ENCODE data around the gene PRKG1. TPM values are rescaled to one million over a fixed set of nuclear protein-coding genes. Genes with fewer than 3 reads are reported as not detected.

The PRKG1 gene
- total RNA-seq, 4 donors from 2014 or later, result 24.0 to 89.1 (median 45.7) TPM

DNA sequence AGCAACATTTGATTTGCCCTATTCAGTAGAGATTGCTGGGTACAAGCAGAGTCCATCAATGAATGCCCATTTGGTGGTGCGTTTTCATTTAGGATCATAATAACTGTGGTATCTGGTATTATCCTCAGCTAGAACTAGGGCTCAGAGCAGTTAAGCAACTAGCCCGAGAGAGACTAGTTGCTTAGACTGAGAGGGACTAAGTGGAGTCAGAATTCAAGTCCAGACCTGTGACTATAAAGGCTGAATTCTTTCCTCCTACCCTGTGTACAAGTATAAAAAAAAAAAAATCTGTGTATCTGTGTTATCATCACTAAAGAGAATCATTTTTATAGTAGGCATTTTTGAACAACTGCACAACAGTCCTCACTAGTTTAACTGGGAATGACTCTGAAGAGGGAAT is 1194.5 kb downstream of the PRKG1 start:
- Histone ChIP-seq H3K27me3 (no peaks in the 10 kb centered on the region), H3K27ac (no peak overlapping the region), H3K36me3 (no peaks in the 10 kb centered on the region), H3K4me1 (no peaks in the 10 kb centered on the region), H3K4me3 (no peak overlapping the region), H3K9me3 (no peaks in the 10 kb centered on the region)
- TF ChIP-seq POLR2A (IDR thresholded peaks at IDR 0.05), result no peak
- no peak for TF ChIP-seq CTCF (IDR thresholded peaks at IDR 0.05)
- no peak for DNase-seq

- Histone ChIP-seq H3K4me3 (no peak overlapping the region), H3K9me3 (no peaks in the 10 kb centered on the region), H3K36me3 (no peaks in the 10 kb centered on the region), H3K27me3 (no peaks in the 10 kb centered on the region), H3K4me1 (no peaks in the 10 kb centered on the region), H3K27ac (no peak overlapping the region)
- no peak for DNase-seq
- TF ChIP-seq POLR2A (IDR thresholded peaks at IDR 0.05) (no peak), CTCF (IDR thresholded peaks at IDR 0.05) (no peak)
Observed at GRCh38 chr10:52269233-52269632, 1194.9 kb downstream of the PRKG1 start.

GRCh38 chr10:52276163-52276562 is 1201.9 kb downstream of the PRKG1 start:
- Histone ChIP-seq H3K4me3 (no peak overlapping the region), H3K4me1 (no peaks in the 10 kb centered on the region), H3K27me3 (no peaks in the 10 kb centered on the region), H3K27ac (no peak overlapping the region), H3K9me3 (peaks cover 0 to 7% (median 0%) of the 10 kb centered on the region in 4 donors), H3K36me3 (no peaks in the 10 kb centered on the region)
- DNase-seq, result no peak
- TF ChIP-seq POLR2A (IDR thresholded peaks at IDR 0.05) (no peak), CTCF (IDR thresholded peaks at IDR 0.05) (no peak)

DNA sequence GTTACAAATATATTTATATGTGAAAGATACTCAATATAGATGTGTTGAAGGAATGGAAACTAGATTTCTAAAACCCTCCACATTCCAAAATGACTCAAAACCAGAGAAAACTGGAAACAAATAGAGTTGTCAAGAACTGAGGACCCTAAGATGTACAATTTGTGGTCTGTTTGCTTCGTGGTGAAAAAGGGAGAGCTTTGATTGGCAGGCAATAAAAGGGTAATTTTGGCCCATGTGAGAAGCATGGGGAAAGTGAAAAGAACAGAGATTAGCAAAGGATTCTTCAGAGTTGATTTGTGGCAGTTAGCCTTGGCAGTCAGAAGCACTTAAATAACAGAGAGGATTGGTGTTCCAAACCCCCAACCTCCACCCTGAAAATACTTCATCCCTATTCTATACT is 1202.7 kb downstream of the PRKG1 start:
- no peaks in the 10 kb centered on the region for H3K4me1 ChIP-seq
- H3K27ac ChIP-seq, result no peak overlapping the region
- H3K27me3 ChIP-seq, result no peaks in the 10 kb centered on the region
- TF ChIP-seq POLR2A (IDR thresholded peaks at IDR 0.05) (no peak), CTCF (IDR thresholded peaks at IDR 0.05) (no peak)
- DNase-seq, result no peak
- peaks cover 0 to 7% (median 0%) of the 10 kb centered on the region in 4 donors for H3K9me3 ChIP-seq
- H3K4me3 ChIP-seq, result no peak overlapping the region
- no peaks in the 10 kb centered on the region for H3K36me3 ChIP-seq

DNA sequence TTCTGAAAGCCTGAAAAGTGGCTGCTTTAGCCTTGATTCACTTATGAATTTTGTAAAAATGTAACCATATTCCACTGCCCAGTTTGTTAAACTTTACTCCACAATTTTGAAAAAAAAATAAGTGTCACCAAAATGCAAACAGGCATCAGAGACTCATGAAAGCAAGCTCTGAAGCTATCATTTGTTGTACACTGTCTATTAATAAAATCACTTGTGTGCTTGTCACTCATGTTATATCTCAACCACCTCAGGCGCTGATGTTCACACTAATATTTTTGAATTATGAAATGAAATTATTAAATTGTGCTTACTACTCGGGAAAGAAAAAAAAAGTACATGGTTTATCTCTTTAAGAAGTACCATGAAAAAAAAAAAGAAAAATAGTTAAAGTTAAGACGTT is 1205.3 kb downstream of the PRKG1 start:
- no peak for DNase-seq
- H3K27ac ChIP-seq, result no peak overlapping the region
- TF ChIP-seq POLR2A (IDR thresholded peaks at IDR 0.05), result no peak
- H3K36me3 ChIP-seq, result peaks cover 0 to 3% (median 0%) of the 10 kb centered on the region in 3 donors
- H3K4me1 ChIP-seq, result no peaks in the 10 kb centered on the region
- no peaks in the 10 kb centered on the region for H3K27me3 ChIP-seq
- peaks cover 0 to 7% (median 0%) of the 10 kb centered on the region in 4 donors for H3K9me3 ChIP-seq
- no peak overlapping the region for H3K4me3 ChIP-seq

GRCh38 chr10:52280051-52280450 is 1205.8 kb downstream of the PRKG1 start:
- no peak for DNase-seq
- Histone ChIP-seq H3K27me3 (no peaks in the 10 kb centered on the region), H3K4me1 (no peaks in the 10 kb centered on the region), H3K36me3 (peaks cover 0 to 3% (median 0%) of the 10 kb centered on the region in 3 donors), H3K27ac (no peak overlapping the region), H3K4me3 (no peak overlapping the region), H3K9me3 (peaks cover 0 to 7% (median 0%) of the 10 kb centered on the region in 4 donors)
- TF ChIP-seq POLR2A (IDR thresholded peaks at IDR 0.05) (no peak), CTCF (IDR thresholded peaks at IDR 0.05) (no peak)

Data from Peyer's patch (tissue), 4 donors.